ENCODE results near the gene MINDY4.

MINDY4 gene

GRCh38 chr7:30941582-30942323, 170.5 kb downstream of the MINDY4 start:
- Mint-ChIP-seq H3K4me3 (no peak overlapping the region), H3K27ac (no peak overlapping the region), H3K9me3 (peaks cover 0 to 5% of the 10 kb centered on the region in 2 donors), H3K4me1 (no peaks in the 10 kb centered on the region), H3K27me3 (peaks cover 57% of the 10 kb centered on the region)
- ATAC-seq: no peak
- no peak for DNase-seq
